Smooth muscle cell (in vitro differentiated cells): ENCODE measurements around the gene CD40LG. TPM values are rescaled to one million over a fixed set of nuclear protein-coding genes. Genes with fewer than 3 reads are reported as not detected.

Experiments used
- DNase-seq: peaks from one replicate; lab custom pipeline; 2025; ENCODE audit not compliant: unreplicated experiment; lab: John Stamatoyannopoulos, UW
- H2AFZ ChIP-seq: fragments of 200-600 bp; sonication (generic); 2 replicates; pipeline ENCODE4 v1.6.0; 2016; ENCODE audit warnings: antibody characterized with exemption, low read depth, mild to moderate bottlenecking
- H3F3A ChIP-seq: fragments of 200-600 bp; sonication (generic); 2 replicates; pipeline ENCODE4 v1.6.0; 2017; ENCODE audit warnings: antibody characterized with exemption, low read depth
- H3K27ac ChIP-seq: fragments of 200-600 bp; sonication (generic); 2 replicates; pipeline ENCODE4 v1.5.1; 2016; ENCODE audit warnings: low read depth, mild to moderate bottlenecking
- H3K27me3 ChIP-seq: fragments of 200-600 bp; sonication (generic); 2 replicates; pipeline ENCODE4 v1.6.1; 2016; ENCODE audit warnings: low read depth, mild to moderate bottlenecking
- H3K36me3 ChIP-seq: fragments of 200-600 bp; sonication (generic); 2 replicates; pipeline ENCODE4 v1.5.1; 2016; ENCODE audit warnings: low read depth
- H3K4me1 ChIP-seq: fragments of 200-600 bp; sonication (generic); 2 replicates; pipeline ENCODE4 v1.5.1; 2016; ENCODE audit warnings: low read depth
- H3K4me2 ChIP-seq: fragments of 200-600 bp; sonication (generic); 2 replicates; pipeline ENCODE4 v1.6.0; 2016; ENCODE audit warnings: mild to moderate bottlenecking
- H3K4me3 ChIP-seq: fragments of 200-600 bp; sonication (generic); 2 replicates; pipeline ENCODE4 v1.5.1; 2016; ENCODE audit warnings: mild to moderate bottlenecking
- H3K79me2 ChIP-seq: fragments of 200-600 bp; sonication (generic); 2 replicates; pipeline ENCODE4 v1.6.0; 2016; ENCODE audit warnings: low read depth, mild to moderate bottlenecking
- H3K9ac ChIP-seq: fragments of 200-600 bp; sonication (generic); 2 replicates; pipeline ENCODE4 v1.6.0; 2016; ENCODE audit warnings: low read depth
- H3K9me3 ChIP-seq: fragments of 200-600 bp; sonication (generic); replicated peaks from 2 replicates; pipeline ENCODE4 v1.5.1; 2016; ENCODE audit warnings: low read depth
- H4K20me1 ChIP-seq: fragments of 200-600 bp; sonication (generic); 2 replicates; pipeline ENCODE4 v1.6.0; 2016; ENCODE audit warnings: low read depth
- CTCF ChIP-seq: fragments of 200-600 bp; sonication (generic); IDR thresholded peaks from 2 replicates; pipeline ENCODE4 v1.5.1; 2017; ENCODE audit warnings: borderline replicate concordance, mild to moderate bottlenecking, antibody characterized with exemption; ENCODE audit not compliant: insufficient read depth, poor library complexity, severe bottlenecking
- WGBS: methylation state at CpG from one replicate; pipeline ENCODE4 v1.1.7; 2016; ENCODE audit warnings: low lambda C conversion rate; 5-methylcytosine and 5-hydroxymethylcytosine counted together
- polyA plus RNA-seq: library from polyadenylated mRNA; unstranded; fragments of >200 nt; fragmentation: Nextera tagmentation; extraction: Ambion mirVana; gene quantifications from 2 replicates; pipeline ENCODE4 v1.2.1, GENCODE V29; 2016
- total RNA-seq: library from RNA; depleted of rRNA; stranded (reverse); fragments of >200 nt; gene quantifications from 2 replicates; pipeline ENCODE4 v1.2.3, GENCODE V29; 2014

The CD40LG gene
- total and polyA plus RNA-seq, 2 experiments from 2014 or later, result not detected

GRCh38 chrX:136679531-136679930 is 31.6 kb downstream of the CD40LG start:
- no peaks in the 10 kb centered on the region for H3K4me1 ChIP-seq
- 71% methylated on average over 6 of the region's 6 CpGs for WGBS
- no peak overlapping the region for H2AFZ ChIP-seq
- H3K36me3 ChIP-seq, result no peaks in the 10 kb centered on the region
- H3F3A ChIP-seq, result no peaks in the 10 kb centered on the region
- H3K4me2 ChIP-seq, result no peak overlapping the region
- H3K27ac ChIP-seq, result no peak overlapping the region
- no peak overlapping the region for H3K4me3 ChIP-seq
- DNase-seq, result no peak
- no peaks in the 10 kb centered on the region for H3K9me3 ChIP-seq
- H3K27me3 ChIP-seq, result no peaks in the 10 kb centered on the region
- no peaks in the 10 kb centered on the region for H3K79me2 ChIP-seq
- H4K20me1 ChIP-seq, result no peaks in the 10 kb centered on the region
- TF ChIP-seq CTCF, result no peak
- no peak overlapping the region for H3K9ac ChIP-seq

- DNase-seq, result no peak
- WGBS, result 80% methylated on average over 5 of the region's 5 CpGs
Observed at GRCh38 chrX:136684120-136684519, 36.2 kb downstream of the CD40LG start.

DNA sequence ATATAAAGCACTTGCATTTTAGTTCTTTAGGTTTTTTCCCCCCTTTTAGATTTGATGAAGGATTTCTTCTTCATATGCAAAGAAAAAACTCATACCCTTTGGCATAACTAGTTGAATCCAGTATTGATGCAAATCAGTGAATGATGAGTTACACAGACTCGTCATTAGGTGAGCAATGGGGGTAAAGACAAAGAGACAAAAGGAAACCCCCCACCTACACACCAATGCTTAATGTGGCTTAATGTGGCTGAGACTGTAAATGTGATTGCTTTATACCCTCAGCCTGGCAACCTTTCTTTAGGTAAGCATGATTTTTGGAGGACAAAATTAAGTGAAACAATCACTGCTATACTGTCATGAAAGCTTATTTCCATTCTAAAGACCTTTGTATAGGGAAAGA is 39.5 kb downstream of the CD40LG start:
- no peaks in the 10 kb centered on the region for H3K9me3 ChIP-seq
- 69% methylated on average over 1 of the region's 1 CpG for WGBS
- H3K27me3 ChIP-seq, result no peaks in the 10 kb centered on the region
- no peak overlapping the region for H3K27ac ChIP-seq
- H3K4me1 ChIP-seq, result peaks cover 17% of the 10 kb centered on the region
- no peaks in the 10 kb centered on the region for H3K79me2 ChIP-seq
- no peaks in the 10 kb centered on the region for H3K36me3 ChIP-seq
- no peak for DNase-seq
- no peak overlapping the region for H3K4me2 ChIP-seq
- no peak overlapping the region for H3K9ac ChIP-seq
- no peaks in the 10 kb centered on the region for H3F3A ChIP-seq
- H4K20me1 ChIP-seq, result no peaks in the 10 kb centered on the region
- TF ChIP-seq CTCF, result no peak
- H3K4me3 ChIP-seq, result no peak overlapping the region
- H2AFZ ChIP-seq, result no peak overlapping the region

More at GRCh38 chrX:136684120-136684519, 36.2 kb downstream of the CD40LG start:
- H3F3A ChIP-seq, result no peaks in the 10 kb centered on the region
- H3K9me3 ChIP-seq, result no peaks in the 10 kb centered on the region
- peaks cover 5% of the 10 kb centered on the region for H3K4me1 ChIP-seq
- H3K27me3 ChIP-seq, result no peaks in the 10 kb centered on the region
- H3K36me3 ChIP-seq, result no peaks in the 10 kb centered on the region
- TF ChIP-seq CTCF, result no peak
- no peak overlapping the region for H3K4me2 ChIP-seq
- no peak overlapping the region for H3K27ac ChIP-seq
- no peak overlapping the region for H3K9ac ChIP-seq
- H3K4me3 ChIP-seq, result no peak overlapping the region
- H2AFZ ChIP-seq, result no peak overlapping the region
- H4K20me1 ChIP-seq, result no peaks in the 10 kb centered on the region
- H3K79me2 ChIP-seq, result no peaks in the 10 kb centered on the region

GRCh38 chrX:136689436-136689835 is 41.5 kb downstream of the CD40LG start:
- H3K4me1 ChIP-seq, result peaks cover 17% of the 10 kb centered on the region
- H3K9ac ChIP-seq, result no peak overlapping the region
- no peak for TF ChIP-seq CTCF
- H3K27me3 ChIP-seq, result no peaks in the 10 kb centered on the region
- WGBS, result 42% methylated on average over 6 of the region's 6 CpGs
- no peaks in the 10 kb centered on the region for H3K79me2 ChIP-seq
- H3F3A ChIP-seq, result no peaks in the 10 kb centered on the region
- H2AFZ ChIP-seq, result no peak overlapping the region
- H3K27ac ChIP-seq, result peak overlapping the region; percentile 14
- no peak overlapping the region for H3K4me3 ChIP-seq
- H3K36me3 ChIP-seq, result no peaks in the 10 kb centered on the region
- DNase-seq, result no peak
- H3K4me2 ChIP-seq, result peak overlapping the region; percentile 10
- H3K9me3 ChIP-seq, result no peaks in the 10 kb centered on the region
- no peaks in the 10 kb centered on the region for H4K20me1 ChIP-seq
